Esophagus muscularis mucosa (tissue), 4 donors: ENCODE measurements around the gene VWA3A. TPM values are rescaled to one million over a fixed set of nuclear protein-coding genes. Genes with fewer than 3 reads are reported as not detected.
"Not testable (repeated sequence)": the region's sequence is repeated elsewhere in the genome, so short reads cannot be mapped to it uniquely, and the experiment has no call there.

Source experiments
- DNase-seq: peaks from one replicate; pipeline ENCODE4 v3.0.0-alpha.2; 2017; ENCODE audit errors: extremely low spot score
- H3K27ac ChIP-seq, 4 donors: fragments of 200-600 bp; sonication (generic); replicated peaks in 1 of 4; 1 replicate in 3 of 4; 2 replicates in 1 of 4; pipeline ENCODE4 v1.5.1; 2016 to 2019; ENCODE audit warnings: mild to moderate bottlenecking in 1 of 4
- H3K27me3 ChIP-seq, 4 donors: fragments of 200-600 bp; sonication (generic); one replicate each; pipeline versions ENCODE4 v1.5.1 to v1.6.0; 2016 to 2019
- H3K36me3 ChIP-seq, 4 donors: fragments of 200-600 bp; sonication (generic); one replicate each; pipeline ENCODE4 v1.5.1; 2016 to 2019
- H3K4me1 ChIP-seq, 4 donors: fragments of 200-600 bp; sonication (generic); one replicate each; pipeline ENCODE4 v1.5.1; 2016 to 2019
- H3K4me3 ChIP-seq, 4 donors: fragments of 200-600 bp; sonication (generic); 1 replicate in 2 of 4; 2 replicates in 2 of 4; pipeline ENCODE4 v1.5.1; 2016 to 2019; ENCODE audit warnings: mild to moderate bottlenecking in 4 of 4, moderate library complexity in 1 of 4
- H3K9me3 ChIP-seq, 4 donors: fragments of 200-600 bp; sonication (generic); 1 replicate in 3 of 4; 2 replicates in 1 of 4; pipeline ENCODE4 v1.5.1; 2016 to 2019
- CTCF ChIP-seq, 3 experiments: fragments of 200-600 bp in 2 of 3; fragments of 450-650 bp in 1 of 3; sonication (generic) in 2 of 3; IDR thresholded peaks; one replicate each; pipeline ENCODE4 v1.5.1; 2017 to 2019; ENCODE audit warnings: antibody characterized with exemption in 3 of 3, mild to moderate bottlenecking in 2 of 3, moderate library complexity in 1 of 3
- EP300 ChIP-seq: sonication (generic); formaldehyde crosslinking; IDR thresholded peaks from one replicate; pipeline ENCODE4 v1.6.1; 2017; ENCODE audit warnings: antibody characterized with exemption
- POLR2A ChIP-seq: fragments of 450-650 bp; IDR thresholded peaks from one replicate; pipeline ENCODE4 v1.6.1; 2017; ENCODE audit warnings: antibody characterized with exemption, moderate library complexity, mild to moderate bottlenecking, low read depth
- POLR2AphosphoS5 ChIP-seq, 2 donors: sonication (generic); formaldehyde crosslinking; IDR thresholded peaks; one replicate each; pipeline ENCODE4 v1.6.1; 2017; ENCODE audit warnings: antibody characterized with exemption in 2 of 2
- WGBS: methylation state at CpG from one replicate; pipeline ENCODE4 v1.1.5; 2018; 5-methylcytosine and 5-hydroxymethylcytosine counted together
- intact Hi-C: fragments of 100-400 bp; cut with DNase I; formaldehyde crosslinking; loops from one replicate; pipeline ENCODE4 v1.15.1; 2023
- total RNA-seq, 4 donors: library from RNA; depleted of rRNA; stranded (reverse); fragments of >200 nt; gene quantifications; one replicate each; pipeline versions ENCODE4 v1.1.0 to v1.2.1, GENCODE V29; 2016

VWA3A gene
- total RNA-seq, 4 donors from 2014 or later = 0.06 to 0.42 (median 0.17) TPM; not detected in 1

- Histone ChIP-seq H3K27me3 (peaks cover 0 to 45% (median 5%) of the 10 kb centered on the region in 4 donors), H3K4me3 (no peak overlapping the region), H3K27ac (no peak overlapping the region), H3K36me3 (no peaks in the 10 kb centered on the region), H3K4me1 (peaks cover 4 to 8% (median 7%) of the 10 kb centered on the region in 4 donors), H3K9me3 (peaks cover 0 to 3% (median 0%) of the 10 kb centered on the region in 4 donors)
- WGBS = 83% methylated on average over 5 of the region's 5 CpGs
- DNase-seq = no peak
- TF ChIP-seq EP300 (no peak), CTCF (IDR thresholded peaks at IDR 0.05) (no peak)
- intact Hi-C loops = no loop called here
These were observed 72.1 kb downstream of the VWA3A start for GRCh38 chr16:22164482-22164881.

GRCh38 chr16:22165508-22166285, 73.4 kb downstream of the VWA3A start:
- Histone ChIP-seq H3K27ac (no peak overlapping the region), H3K27me3 (peaks cover 0 to 36% (median 5%) of the 10 kb centered on the region in 4 donors), H3K4me1 (peaks cover 4 to 8% (median 7%) of the 10 kb centered on the region in 4 donors), H3K4me3 (no peak overlapping the region), H3K9me3 (peaks cover 0 to 3% (median 0%) of the 10 kb centered on the region in 4 donors), H3K36me3 (no peaks in the 10 kb centered on the region)
- DNase-seq = no peak
- intact Hi-C loops = no loop called here
- no peak for TF ChIP-seq CTCF (IDR thresholded peaks at IDR 0.05)
- no peak for TF ChIP-seq EP300
- no peak for TF ChIP-seq POLR2A
- no peak for TF ChIP-seq POLR2AphosphoS5 (IDR thresholded peaks at IDR 0.05)
- 83% methylated on average over 5 of the region's 16 CpGs for WGBS

- Histone ChIP-seq H3K36me3 (no peaks in the 10 kb centered on the region), H3K27me3 (no peaks in the 10 kb centered on the region), H3K27ac (no peak overlapping the region), H3K4me3 (no peak overlapping the region), H3K9me3 (no peaks in the 10 kb centered on the region), H3K4me1 (no peaks in the 10 kb centered on the region)
- WGBS = 90% methylated on average over 2 of the region's 6 CpGs
- intact Hi-C loops = no loop called here
- DNase-seq = no peak
- TF ChIP-seq CTCF (IDR thresholded peaks at IDR 0.05) = no peak
- no peak for TF ChIP-seq POLR2AphosphoS5 (IDR thresholded peaks at IDR 0.05)
- TF ChIP-seq EP300 = no peak
- no peak for TF ChIP-seq POLR2A
These were observed 79.6 kb downstream of the VWA3A start for GRCh38 chr16:22171953-22172352.

- DNase-seq, H3K9me3 ChIP-seq, H3K27ac ChIP-seq, H3K4me1 ChIP-seq, H3K36me3 ChIP-seq, intact Hi-C loops, H3K4me3 ChIP-seq, H3K27me3 ChIP-seq: not testable (repeated sequence)
- WGBS = 89% methylated on average over 1 of the region's 1 CpG
These were observed 80.3 kb downstream of the VWA3A start for GRCh38 chr16:22172642-22173041.

- Histone ChIP-seq H3K9me3 (no peaks in the 10 kb centered on the region), H3K27me3 (no peaks in the 10 kb centered on the region), H3K4me3 (no peak overlapping the region), H3K4me1 (no peaks in the 10 kb centered on the region), H3K27ac (no peak overlapping the region), H3K36me3 (no peaks in the 10 kb centered on the region)
- 68% methylated on average over 5 of the region's 9 CpGs for WGBS
- no peak for DNase-seq
- TF ChIP-seq CTCF (IDR thresholded peaks at IDR 0.05) (no peak), POLR2A (no peak)
- intact Hi-C loops = no loop called here
These were observed 82.3 kb downstream of the VWA3A start for GRCh38 chr16:22174642-22175041.
